HepG2 (cell line): ENCODE results near the gene NDUFB7. TPM values are rescaled to one million over a fixed set of nuclear protein-coding genes. Genes with fewer than 3 reads are reported as not detected.

ENCODE experiments used
- ATAC-seq: fragments of 200-7000 bp; cut with Tn5 transposase; 3 replicates; pipeline ENCODE4 v1.9.1; 2020; ENCODE audit warnings: mild to moderate bottlenecking, moderate library complexity
- BruUV-seq: library from RNA; stranded (reverse); fragments of 400-500 nt; replicated peaks from 2 replicates; lab custom pipeline; 2021; lab: Mats Ljungman, UMichigan
- CTCF ChIA-PET: fragments of 300-600 bp; formaldehyde crosslinking; extraction: SDS; loops from one replicate; lab custom pipeline; 2021; ENCODE audit warnings: low total read pairs, inconsistent platforms, low intra/inter-chr PET ratio; lab: Yijun Ruan, JAX
- POLR2A ChIA-PET: fragments of 350-600 bp; sonication (Branson Sonifier 250); formaldehyde crosslinking; loops from one replicate; lab custom pipeline; 2020; ENCODE audit warnings: antibody characterized with exemption, inconsistent platforms; lab: Yijun Ruan, JAX
- DNase-seq: peaks from one replicate; pipeline ENCODE4 v3.0.0-alpha.2; 2015; ENCODE audit warnings: low spot score
- FAIRE-seq: peaks from 3 replicates; lab custom pipeline; 2011; peaks lifted over from hg19 to GRCh38; lab: Jason Lieb, UNC
- H2AFZ ChIP-seq: one replicate; pipeline ENCODE4 v1.6.1; 2011; ENCODE audit warnings: low read length, inconsistent platforms
- H3K27ac ChIP-seq: fragments of 300-600 bp; 3 replicates; pipeline ENCODE4 v1.8.0; 2011; ENCODE audit warnings: mixed run types, mild to moderate bottlenecking, mixed read lengths, low read length, inconsistent platforms; ENCODE audit not compliant: insufficient read depth; ENCODE audit errors: extremely low read length
- H3K27me3 ChIP-seq, 2 experiments: fragments of 200-600 bp in 1 of 2; 2 replicates in 1 of 2; 3 replicates in 1 of 2; pipeline versions ENCODE4 v1.6.0 to v1.8.0; 2011; ENCODE audit warnings: low read length in 2 of 2, mild to moderate bottlenecking in 2 of 2, moderate library complexity in 2 of 2, inconsistent platforms in 1 of 2; ENCODE audit not compliant: insufficient read depth in 2 of 2, control insufficient read depth in 1 of 2
- H3K36me3 ChIP-seq, 2 experiments: fragments of 200-600 bp in 1 of 2; replicated peaks in 1 of 2; 2 replicates in 1 of 2; 3 replicates in 1 of 2; pipeline versions ENCODE4 v1.5.1 to v1.8.0; 2011; ENCODE audit warnings: low read length in 2 of 2, inconsistent platforms in 1 of 2; ENCODE audit not compliant: insufficient read depth in 2 of 2, control insufficient read depth in 1 of 2
- H3K4me1 ChIP-seq: 2 replicates; pipeline ENCODE4 v1.5.1; 2012; ENCODE audit warnings: low read length, inconsistent platforms; ENCODE audit not compliant: insufficient read depth
- H3K4me2 ChIP-seq: 2 replicates; pipeline ENCODE4 v1.6.0; 2011; ENCODE audit warnings: low read depth, low read length, inconsistent platforms
- H3K4me3 ChIP-seq, 3 experiments: fragments of 200-600 bp in 1 of 3; sonication (generic), shearing (Covaris generic) in 1 of 3; replicated peaks in 1 of 3; 2 replicates each; pipeline ENCODE4 v1.5.1; 2011 to 2016; ENCODE audit warnings: low read length in 3 of 3, inconsistent platforms in 2 of 3, low read depth in 2 of 3, mild to moderate bottlenecking in 2 of 3, control low read depth in 1 of 3, mixed read lengths in 1 of 3; ENCODE audit not compliant: insufficient read depth in 1 of 3
- H3K79me2 ChIP-seq: one replicate; pipeline ENCODE4 v1.6.1; 2011; ENCODE audit warnings: low read length, inconsistent platforms; ENCODE audit not compliant: insufficient read depth
- H3K9ac ChIP-seq: 2 replicates; pipeline ENCODE4 v1.6.0; 2011; ENCODE audit warnings: mild to moderate bottlenecking, low read depth, low read length, inconsistent platforms; ENCODE audit not compliant: insufficient read depth
- H3K9me3 ChIP-seq: 2 replicates; pipeline ENCODE4 v1.5.1; 2012; ENCODE audit warnings: mild to moderate bottlenecking, low read length
- H4K20me1 ChIP-seq: 2 replicates; pipeline ENCODE4 v1.6.0; 2011; ENCODE audit warnings: inconsistent platforms, mild to moderate bottlenecking, low read length, moderate library complexity; ENCODE audit not compliant: insufficient read depth
- EHMT2 ChIP-seq: fragments of 200-600 bp; sonication (generic); IDR thresholded peaks from 2 replicates; pipeline ENCODE4 v1.7.0; 2017; ENCODE audit warnings: antibody characterized with exemption, low read depth, low read length, borderline replicate concordance
- FOSL1 ChIP-seq: sonication (generic); formaldehyde crosslinking; IDR thresholded peaks from 2 replicates; pipeline ENCODE4 v1.9.0; 2021; ENCODE audit warnings: missing genetic modification reagents, borderline replicate concordance
- GPN1 ChIP-seq: sonication (generic); formaldehyde crosslinking; IDR thresholded peaks from 2 replicates; pipeline ENCODE4 v1.5.1; 2020; ENCODE audit warnings: missing genetic modification reagents, borderline replicate concordance
- HHEX ChIP-seq: IDR thresholded peaks from 2 replicates; pipeline ENCODE4 v1.6.1; 2016; ENCODE audit warnings: control low read depth
- HOXA7 ChIP-seq: sonication (generic); formaldehyde crosslinking; IDR thresholded peaks from 2 replicates; pipeline ENCODE4 v1.8.1; 2022; ENCODE audit warnings: mild to moderate bottlenecking, missing genetic modification reagents, moderate library complexity
- MEIS1 ChIP-seq: sonication (generic); formaldehyde crosslinking; IDR thresholded peaks from 2 replicates; pipeline ENCODE4 v1.9.0; 2021; ENCODE audit warnings: mild to moderate bottlenecking, missing genetic modification reagents, moderate library complexity, borderline replicate concordance
- NCOA1 ChIP-seq: sonication (generic); formaldehyde crosslinking; IDR thresholded peaks from 2 replicates; pipeline ENCODE4 v1.9.0; 2021; ENCODE audit warnings: missing genetic modification reagents
- NFKBIZ ChIP-seq: IDR thresholded peaks from 2 replicates; pipeline ENCODE4 v1.6.1; 2018; ENCODE audit warnings: missing genetic modification reagents, missing compliant biosample characterization
- ZNF549 ChIP-seq: sonication (generic); formaldehyde crosslinking; IDR thresholded peaks from 2 replicates; pipeline ENCODE4 v1.5.0; 2020; ENCODE audit warnings: missing genetic modification reagents
- WGBS: methylation state at CpG from one replicate; pipeline ENCODE4 v1.1.6; 2017; ENCODE audit warnings: low lambda C conversion rate; 5-methylcytosine and 5-hydroxymethylcytosine counted together
- in situ Hi-C: cut with HindIII; loops from 2 replicates; pipeline ENCODE4 v1.10.0; 2017; ENCODE audit warnings: low pct_unique_long_range_greater_than_20kb; ENCODE audit not compliant: extremely low pct_ligation_motif_present
- intact Hi-C: fragments of 100-400 bp; cut with micrococcal nuclease; formaldehyde crosslinking; loops from one replicate; pipeline ENCODE4 v1.10.0; 2022; ENCODE audit not compliant: unreplicated experiment
- polyA plus RNA-seq, 8 experiments: library from polyadenylated mRNA; depleted of rRNA in 3 of 8; stranded (reverse) in 7 of 8; unstranded in 1 of 8; fragments of >200 nt; fragmentation: Illumina TruSeq in 4 of 8; extraction: Trizol in 4 of 8; gene quantifications; 2 replicates each; pipeline versions ENCODE4 v1.2.1 to v1.2.3, GENCODE V29; 2011 to 2016; ENCODE audit warnings: low read depth in 4 of 8, missing spikeins in 1 of 8, mixed read lengths in 1 of 8; ENCODE audit not compliant: insufficient read depth in 1 of 8
- total RNA-seq, 5 experiments: library from RNA; depleted of rRNA; stranded (reverse); fragments of >200 nt; fragmentation: Illumina TruSeq; extraction: Trizol; gene quantifications; 2 replicates each; pipeline ENCODE4 v1.2.3, GENCODE V29; 2016; ENCODE audit warnings: low read depth in 1 of 5
- TF ChIP-seq, protein P1 (sequence below): sonication (generic); formaldehyde crosslinking; IDR thresholded peaks from 2 replicates; pipeline ENCODE4 v1.4.0; 2020; ENCODE audit warnings: missing genetic modification reagents
- TF ChIP-seq, protein P2 (sequence below): IDR thresholded peaks from 2 replicates; pipeline ENCODE4 v1.6.1; 2016
- TF ChIP-seq, protein P3 (sequence below): sonication (generic); formaldehyde crosslinking; conservative IDR thresholded peaks from 2 replicates; pipeline ENCODE4 v1.8.0; 2022; ENCODE audit warnings: missing genetic modification reagents
- TF ChIP-seq, protein P4 (sequence below): sonication (generic); formaldehyde crosslinking; IDR thresholded peaks from 2 replicates; pipeline ENCODE4 v1.4.0; 2020; ENCODE audit warnings: missing genetic modification reagents, borderline replicate concordance
- TF ChIP-seq, protein P5 (sequence below): IDR thresholded peaks from 2 replicates; pipeline ENCODE4 v1.6.1; 2012; ENCODE audit warnings: low read length, improper control_type of control experiment

The NDUFB7 gene
- total and polyA plus RNA-seq, 2 of the 13 experiments (the other 11 are each of a cell fraction or from before 2014, with no cell fraction given), result 156 to 198 TPM

DNA sequence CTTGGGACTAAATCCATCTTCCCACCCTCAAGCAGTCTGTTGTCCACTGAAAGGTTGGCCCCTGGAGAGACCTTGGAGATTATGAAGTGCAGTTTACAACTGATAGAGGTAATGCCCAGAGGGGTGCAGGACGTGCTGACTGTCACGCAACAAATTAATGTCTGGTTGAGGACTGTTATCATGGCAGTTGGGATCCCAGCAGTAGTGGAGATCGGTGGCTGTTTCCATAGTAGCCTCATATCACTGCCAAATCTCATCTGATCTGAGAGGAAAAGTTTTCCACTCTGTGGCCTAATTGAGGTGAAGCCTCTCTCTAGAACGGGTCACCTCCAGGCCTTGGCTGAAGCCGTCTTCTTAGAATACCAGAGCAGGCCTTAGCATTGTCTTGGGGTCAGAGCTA is 38.4 kb downstream of the NDUFB7 start:
- no TSS peak for BruUV-seq
- no peak overlapping the region for H2AFZ ChIP-seq
- H3K4me3 ChIP-seq, result no peak overlapping the region
- H3K9ac ChIP-seq, result no peak overlapping the region
- ChIA-PET POLR2A (interaction anchor here (1.6 to 7.1 kb wide), 2 partner anchors 14 to 15 kb away, joined by 7 to 36 read pairs; partner anchors contain the start of gene DNAJB1), CTCF (no interaction called here)
- H3K9me3 ChIP-seq, result no peaks in the 10 kb centered on the region
- in situ Hi-C loops, result no loop called here
- H3K4me1 ChIP-seq, result peaks cover 48% of the 10 kb centered on the region
- H3K27me3 ChIP-seq, result no peaks in the 10 kb centered on the region; a peak in 1 of 5 replicates
- intact Hi-C loops, result no loop called here
- no peak for DNase-seq
- no peak for ATAC-seq
- WGBS, result 100% methylated on average over 4 of the region's 5 CpGs
- no peak overlapping the region for H3K4me2 ChIP-seq
- no peak for FAIRE-seq
- peaks cover 3% of the 10 kb centered on the region; the same call in 1 of the 2 replicates for H4K20me1 ChIP-seq
- peaks cover 59% of the 10 kb centered on the region for H3K79me2 ChIP-seq
- H3K36me3 ChIP-seq, result peaks cover 2 to 10% of the 10 kb centered on the region in 2 experiments; a peak in 3 of 5 replicates
- no peak overlapping the region for H3K27ac ChIP-seq
- no peak for TF ChIP-seq ZNF549
- TF ChIP-seq HHEX, result no peak
- no peak for TF ChIP-seq GPN1
- TF ChIP-seq NCOA1, result no peak
- TF ChIP-seq NFKBIZ (CRISPR knock-in tag), result no peak
- no peak for TF ChIP-seq EHMT2
- TF ChIP-seq FOSL1 (CRISPR knock-in tag), result no peak
- TF ChIP-seq, protein P1, sequence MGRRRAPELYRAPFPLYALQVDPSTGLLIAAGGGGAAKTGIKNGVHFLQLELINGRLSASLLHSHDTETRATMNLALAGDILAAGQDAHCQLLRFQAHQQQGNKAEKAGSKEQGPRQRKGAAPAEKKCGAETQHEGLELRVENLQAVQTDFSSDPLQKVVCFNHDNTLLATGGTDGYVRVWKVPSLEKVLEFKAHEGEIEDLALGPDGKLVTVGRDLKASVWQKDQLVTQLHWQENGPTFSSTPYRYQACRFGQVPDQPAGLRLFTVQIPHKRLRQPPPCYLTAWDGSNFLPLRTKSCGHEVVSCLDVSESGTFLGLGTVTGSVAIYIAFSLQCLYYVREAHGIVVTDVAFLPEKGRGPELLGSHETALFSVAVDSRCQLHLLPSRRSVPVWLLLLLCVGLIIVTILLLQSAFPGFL, result no peak
- no peak for TF ChIP-seq HOXA7 (CRISPR knock-in tag)
- TF ChIP-seq, protein P2, sequence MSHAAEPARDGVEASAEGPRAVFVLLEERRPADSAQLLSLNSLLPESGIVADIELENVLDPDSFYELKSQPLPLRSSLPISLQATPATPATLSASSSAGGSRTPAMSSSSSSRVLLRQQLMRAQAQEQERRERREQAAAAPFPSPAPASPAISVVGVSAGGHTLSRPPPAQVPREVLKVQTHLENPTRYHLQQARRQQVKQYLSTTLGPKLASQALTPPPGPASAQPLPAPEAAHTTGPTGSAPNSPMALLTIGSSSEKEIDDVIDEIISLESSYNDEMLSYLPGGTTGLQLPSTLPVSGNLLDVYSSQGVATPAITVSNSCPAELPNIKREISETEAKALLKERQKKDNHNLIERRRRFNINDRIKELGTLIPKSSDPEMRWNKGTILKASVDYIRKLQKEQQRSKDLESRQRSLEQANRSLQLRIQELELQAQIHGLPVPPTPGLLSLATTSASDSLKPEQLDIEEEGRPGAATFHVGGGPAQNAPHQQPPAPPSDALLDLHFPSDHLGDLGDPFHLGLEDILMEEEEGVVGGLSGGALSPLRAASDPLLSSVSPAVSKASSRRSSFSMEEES, result no peak
- TF ChIP-seq, protein P3, sequence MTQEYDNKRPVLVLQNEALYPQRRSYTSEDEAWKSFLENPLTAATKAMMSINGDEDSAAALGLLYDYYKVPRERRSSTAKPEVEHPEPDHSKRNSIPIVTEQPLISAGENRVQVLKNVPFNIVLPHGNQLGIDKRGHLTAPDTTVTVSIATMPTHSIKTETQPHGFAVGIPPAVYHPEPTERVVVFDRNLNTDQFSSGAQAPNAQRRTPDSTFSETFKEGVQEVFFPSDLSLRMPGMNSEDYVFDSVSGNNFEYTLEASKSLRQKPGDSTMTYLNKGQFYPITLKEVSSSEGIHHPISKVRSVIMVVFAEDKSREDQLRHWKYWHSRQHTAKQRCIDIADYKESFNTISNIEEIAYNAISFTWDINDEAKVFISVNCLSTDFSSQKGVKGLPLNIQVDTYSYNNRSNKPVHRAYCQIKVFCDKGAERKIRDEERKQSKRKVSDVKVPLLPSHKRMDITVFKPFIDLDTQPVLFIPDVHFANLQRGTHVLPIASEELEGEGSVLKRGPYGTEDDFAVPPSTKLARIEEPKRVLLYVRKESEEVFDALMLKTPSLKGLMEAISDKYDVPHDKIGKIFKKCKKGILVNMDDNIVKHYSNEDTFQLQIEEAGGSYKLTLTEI (CRISPR knock-in tag), result no peak
- TF ChIP-seq, protein P4, sequence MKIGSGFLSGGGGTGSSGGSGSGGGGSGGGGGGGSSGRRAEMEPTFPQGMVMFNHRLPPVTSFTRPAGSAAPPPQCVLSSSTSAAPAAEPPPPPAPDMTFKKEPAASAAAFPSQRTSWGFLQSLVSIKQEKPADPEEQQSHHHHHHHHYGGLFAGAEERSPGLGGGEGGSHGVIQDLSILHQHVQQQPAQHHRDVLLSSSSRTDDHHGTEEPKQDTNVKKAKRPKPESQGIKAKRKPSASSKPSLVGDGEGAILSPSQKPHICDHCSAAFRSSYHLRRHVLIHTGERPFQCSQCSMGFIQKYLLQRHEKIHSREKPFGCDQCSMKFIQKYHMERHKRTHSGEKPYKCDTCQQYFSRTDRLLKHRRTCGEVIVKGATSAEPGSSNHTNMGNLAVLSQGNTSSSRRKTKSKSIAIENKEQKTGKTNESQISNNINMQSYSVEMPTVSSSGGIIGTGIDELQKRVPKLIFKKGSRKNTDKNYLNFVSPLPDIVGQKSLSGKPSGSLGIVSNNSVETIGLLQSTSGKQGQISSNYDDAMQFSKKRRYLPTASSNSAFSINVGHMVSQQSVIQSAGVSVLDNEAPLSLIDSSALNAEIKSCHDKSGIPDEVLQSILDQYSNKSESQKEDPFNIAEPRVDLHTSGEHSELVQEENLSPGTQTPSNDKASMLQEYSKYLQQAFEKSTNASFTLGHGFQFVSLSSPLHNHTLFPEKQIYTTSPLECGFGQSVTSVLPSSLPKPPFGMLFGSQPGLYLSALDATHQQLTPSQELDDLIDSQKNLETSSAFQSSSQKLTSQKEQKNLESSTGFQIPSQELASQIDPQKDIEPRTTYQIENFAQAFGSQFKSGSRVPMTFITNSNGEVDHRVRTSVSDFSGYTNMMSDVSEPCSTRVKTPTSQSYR, result no peak
- no peak for TF ChIP-seq MEIS1 (CRISPR knock-in tag)
- TF ChIP-seq, protein P5, sequence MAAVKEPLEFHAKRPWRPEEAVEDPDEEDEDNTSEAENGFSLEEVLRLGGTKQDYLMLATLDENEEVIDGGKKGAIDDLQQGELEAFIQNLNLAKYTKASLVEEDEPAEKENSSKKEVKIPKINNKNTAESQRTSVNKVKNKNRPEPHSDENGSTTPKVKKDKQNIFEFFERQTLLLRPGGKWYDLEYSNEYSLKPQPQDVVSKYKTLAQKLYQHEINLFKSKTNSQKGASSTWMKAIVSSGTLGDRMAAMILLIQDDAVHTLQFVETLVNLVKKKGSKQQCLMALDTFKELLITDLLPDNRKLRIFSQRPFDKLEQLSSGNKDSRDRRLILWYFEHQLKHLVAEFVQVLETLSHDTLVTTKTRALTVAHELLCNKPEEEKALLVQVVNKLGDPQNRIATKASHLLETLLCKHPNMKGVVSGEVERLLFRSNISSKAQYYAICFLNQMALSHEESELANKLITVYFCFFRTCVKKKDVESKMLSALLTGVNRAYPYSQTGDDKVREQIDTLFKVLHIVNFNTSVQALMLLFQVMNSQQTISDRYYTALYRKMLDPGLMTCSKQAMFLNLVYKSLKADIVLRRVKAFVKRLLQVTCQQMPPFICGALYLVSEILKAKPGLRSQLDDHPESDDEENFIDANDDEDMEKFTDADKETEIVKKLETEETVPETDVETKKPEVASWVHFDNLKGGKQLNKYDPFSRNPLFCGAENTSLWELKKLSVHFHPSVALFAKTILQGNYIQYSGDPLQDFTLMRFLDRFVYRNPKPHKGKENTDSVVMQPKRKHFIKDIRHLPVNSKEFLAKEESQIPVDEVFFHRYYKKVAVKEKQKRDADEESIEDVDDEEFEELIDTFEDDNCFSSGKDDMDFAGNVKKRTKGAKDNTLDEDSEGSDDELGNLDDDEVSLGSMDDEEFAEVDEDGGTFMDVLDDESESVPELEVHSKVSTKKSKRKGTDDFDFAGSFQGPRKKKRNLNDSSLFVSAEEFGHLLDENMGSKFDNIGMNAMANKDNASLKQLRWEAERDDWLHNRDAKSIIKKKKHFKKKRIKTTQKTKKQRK, result no peak
